ENCODE measurements around the gene CFC1B.
"Not testable (repeated sequence)": the region's sequence is repeated elsewhere in the genome, so short reads cannot be mapped to it uniquely, and the experiment has no call there.

- TF ChIP-seq CTCF, POLR2AphosphoS5 (IDR thresholded peaks at IDR 0.05): not testable (repeated sequence)
Measured at GRCh38 chr2:130536654-130537053, 15.6 kb downstream of the CFC1B start.
